Gastroesophageal sphincter (tissue), 4 donors: ENCODE measurements around the gene ZNF480. TPM values are rescaled to one million over a fixed set of nuclear protein-coding genes. Genes with fewer than 3 reads are reported as not detected.
A peak's percentile ranks its signal among the peaks of the same experiment; 100 is the strongest.
"Not testable (repeated sequence)": the region's sequence is repeated elsewhere in the genome, so short reads cannot be mapped to it uniquely, and the experiment has no call there.

Experiments
- ATAC-seq: fragments of 150-250 bp; one replicate; pipeline ENCODE4 v1.9.1; 2016; ENCODE audit warnings: mild to moderate bottlenecking, moderate library complexity
- H3K27ac ChIP-seq, 4 donors: fragments of 200-600 bp; sonication (generic) in 3 of 4; 1 replicate in 3 of 4; 2 replicates in 1 of 4; pipeline ENCODE4 v1.5.1; 2016 to 2019
- H3K27me3 ChIP-seq: fragments of 200-600 bp; sonication (generic); one replicate; pipeline ENCODE4 v1.5.1; 2019
- H3K36me3 ChIP-seq, 2 donors: fragments of 200-600 bp; sonication (generic); one replicate each; pipeline ENCODE4 v1.5.1; 2019; ENCODE audit warnings: control low read depth in 1 of 2
- H3K4me1 ChIP-seq, 3 donors: fragments of 200-600 bp; sonication (generic); 1 replicate in 2 of 3; 2 replicates in 1 of 3; pipeline ENCODE4 v1.5.1; 2016 to 2019; ENCODE audit warnings: control low read depth in 2 of 3
- H3K4me3 ChIP-seq, 2 donors: fragments of 200-600 bp; sonication (generic); one replicate each; pipeline ENCODE4 v1.5.1; 2019; ENCODE audit warnings: mild to moderate bottlenecking in 1 of 2, moderate library complexity in 1 of 2
- H3K9me3 ChIP-seq, 3 donors: fragments of 200-600 bp; sonication (generic); one replicate each; pipeline ENCODE4 v1.5.1; 2017 to 2019; ENCODE audit warnings: control low read depth in 2 of 3
- EP300 ChIP-seq: sonication (generic); formaldehyde crosslinking; IDR thresholded peaks from one replicate; pipeline ENCODE4 v1.6.1; 2017; ENCODE audit warnings: antibody characterized with exemption, mild to moderate bottlenecking
- POLR2A ChIP-seq, 2 donors: fragments of 450-650 bp; IDR thresholded peaks; one replicate each; pipeline ENCODE4 v1.6.1; 2017; ENCODE audit warnings: antibody characterized with exemption in 2 of 2, mild to moderate bottlenecking in 2 of 2, moderate library complexity in 1 of 2
- POLR2AphosphoS5 ChIP-seq: sonication (generic); formaldehyde crosslinking; IDR thresholded peaks from one replicate; pipeline ENCODE4 v1.6.1; 2017; ENCODE audit warnings: antibody characterized with exemption
- WGBS, 2 donors: methylation state at CpG; one replicate each; pipeline ENCODE4 v1.1.5; 2018; ENCODE audit warnings: low coverage in 1 of 2; 5-methylcytosine and 5-hydroxymethylcytosine counted together
- total RNA-seq, 4 donors: library from RNA; depleted of rRNA; stranded (reverse); fragments of >200 nt; gene quantifications; one replicate each; pipeline ENCODE4 v1.1.0, GENCODE V29; 2016
- TF ChIP-seq, protein P1 (sequence below), 4 experiments: fragments of 200-600 bp in 2 of 4; fragments of 450-650 bp in 2 of 4; sonication (generic) in 1 of 4; IDR thresholded peaks; one replicate each; pipeline ENCODE4 v1.5.1; 2017 to 2019; ENCODE audit warnings: antibody characterized with exemption in 4 of 4, mild to moderate bottlenecking in 2 of 4, moderate library complexity in 2 of 4

Gene ZNF480
- total RNA-seq, 4 donors from 2014 or later = 7.2 to 13.9 (median 9.3) TPM

- peaks cover 0 to 36% (median 0%) of the 10 kb centered on the region in 3 donors for H3K9me3 ChIP-seq
- TF ChIP-seq EP300 (no peak), POLR2AphosphoS5 (no peak), POLR2A (IDR thresholded peaks at IDR 0.05) (no peak)
- TF ChIP-seq, protein P1, sequence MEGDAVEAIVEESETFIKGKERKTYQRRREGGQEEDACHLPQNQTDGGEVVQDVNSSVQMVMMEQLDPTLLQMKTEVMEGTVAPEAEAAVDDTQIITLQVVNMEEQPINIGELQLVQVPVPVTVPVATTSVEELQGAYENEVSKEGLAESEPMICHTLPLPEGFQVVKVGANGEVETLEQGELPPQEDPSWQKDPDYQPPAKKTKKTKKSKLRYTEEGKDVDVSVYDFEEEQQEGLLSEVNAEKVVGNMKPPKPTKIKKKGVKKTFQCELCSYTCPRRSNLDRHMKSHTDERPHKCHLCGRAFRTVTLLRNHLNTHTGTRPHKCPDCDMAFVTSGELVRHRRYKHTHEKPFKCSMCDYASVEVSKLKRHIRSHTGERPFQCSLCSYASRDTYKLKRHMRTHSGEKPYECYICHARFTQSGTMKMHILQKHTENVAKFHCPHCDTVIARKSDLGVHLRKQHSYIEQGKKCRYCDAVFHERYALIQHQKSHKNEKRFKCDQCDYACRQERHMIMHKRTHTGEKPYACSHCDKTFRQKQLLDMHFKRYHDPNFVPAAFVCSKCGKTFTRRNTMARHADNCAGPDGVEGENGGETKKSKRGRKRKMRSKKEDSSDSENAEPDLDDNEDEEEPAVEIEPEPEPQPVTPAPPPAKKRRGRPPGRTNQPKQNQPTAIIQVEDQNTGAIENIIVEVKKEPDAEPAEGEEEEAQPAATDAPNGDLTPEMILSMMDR (IDR thresholded peaks at IDR 0.05) = no peak
These were observed 39.9 kb downstream of the ZNF480 start for GRCh38 chr19:52336791-52337381.

DNA sequence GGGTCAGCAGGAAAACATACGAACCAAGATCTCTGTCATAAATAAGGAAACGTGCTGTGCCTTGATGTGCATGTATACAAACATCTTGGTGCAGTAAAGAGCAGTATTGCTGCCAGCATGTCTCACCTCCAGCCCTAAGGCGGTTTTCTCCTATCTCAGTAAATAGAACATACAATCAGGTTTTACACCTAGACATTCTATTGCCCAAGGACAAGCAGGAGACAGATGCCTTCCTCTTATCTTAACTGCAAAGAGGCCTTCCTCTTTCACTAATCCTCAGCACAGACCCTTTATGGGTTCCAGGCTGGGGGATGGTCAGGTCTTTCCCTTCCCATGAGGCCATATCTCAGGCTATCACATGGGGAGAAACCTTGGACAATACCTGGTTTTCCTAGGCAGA is 42.1 kb downstream of the ZNF480 start:
- Histone ChIP-seq H3K4me1 (peaks cover 0 to 20% (median 5%) of the 10 kb centered on the region in 3 donors), H3K9me3 (peaks cover 0 to 16% (median 0%) of the 10 kb centered on the region in 3 donors)
- H3K27me3 ChIP-seq, H3K36me3 ChIP-seq, ATAC-seq, H3K4me3 ChIP-seq, H3K27ac ChIP-seq: not testable (repeated sequence)
- 72% methylated on average over 3 of the region's 3 CpGs; no CpG with 5 or more reads in 1 of the 2 donors for WGBS, 2 donors

More at GRCh38 chr19:52336791-52337381, 39.9 kb downstream of the ZNF480 start:
- Histone ChIP-seq H3K4me1 (peaks cover 0 to 15% (median 5%) of the 10 kb centered on the region in 3 donors), H3K36me3 (peaks cover 0 to 6% of the 10 kb centered on the region in 2 donors), H3K4me3 (peak overlapping the region; percentile 59 to 74), H3K27me3 (no peaks in the 10 kb centered on the region), H3K27ac (peak overlapping the region; percentile 30 to 87 (median 82))
- ATAC-seq = no peak
- WGBS, 2 donors = 0 to 2% methylated on average over 4 to 8 of the region's 9 CpGs

GRCh38 chr19:52343548-52343947 is 46.6 kb downstream of the ZNF480 start:
- Histone ChIP-seq H3K27ac (no peak overlapping the region), H3K4me3 (no peak overlapping the region), H3K36me3 (peaks cover 0 to 17% of the 10 kb centered on the region in 2 donors), H3K9me3 (no peaks in the 10 kb centered on the region), H3K27me3 (no peaks in the 10 kb centered on the region), H3K4me1 (peaks cover 0 to 6% (median 0%) of the 10 kb centered on the region in 3 donors)
- ATAC-seq = no peak
- no peak for TF ChIP-seq POLR2AphosphoS5
- TF ChIP-seq, protein P1 (IDR thresholded peaks at IDR 0.05) = peak in 3 of 4 experiments; percentile 26 to 52 (median 46)
- WGBS, 2 donors = 13 to 37% methylated on average over 3 to 5 of the region's 8 CpGs

GRCh38 chr19:52345162-52345561 is 48.2 kb downstream of the ZNF480 start:
- TF ChIP-seq, protein P1 (IDR thresholded peaks at IDR 0.05) = no peak
- no peak for TF ChIP-seq POLR2A (IDR thresholded peaks at IDR 0.05)
- TF ChIP-seq EP300 = no peak
- TF ChIP-seq POLR2AphosphoS5 = no peak
- ATAC-seq = no peak
- peaks cover 0 to 6% (median 0%) of the 10 kb centered on the region in 3 donors for H3K4me1 ChIP-seq

GRCh38 chr19:52351512-52351911 is 54.5 kb downstream of the ZNF480 start:
- WGBS, 2 donors = 66% methylated on average over 7 of the region's 9 CpGs; no CpG with 5 or more reads in 1 of the 2 donors
- TF ChIP-seq POLR2A (IDR thresholded peaks at IDR 0.05) (no peak), EP300 (no peak), POLR2AphosphoS5 (no peak)
- TF ChIP-seq, protein P1 (IDR thresholded peaks at IDR 0.05) = no peak
- Histone ChIP-seq H3K27me3 (no peaks in the 10 kb centered on the region), H3K36me3 (peaks cover 0 to 92% of the 10 kb centered on the region in 2 donors), H3K27ac (no peak overlapping the region), H3K4me3 (no peak overlapping the region), H3K9me3 (no peaks in the 10 kb centered on the region), H3K4me1 (no peaks in the 10 kb centered on the region)
- no peak for ATAC-seq

More at GRCh38 chr19:52345162-52345561, 48.2 kb downstream of the ZNF480 start:
- H3K36me3 ChIP-seq = peaks cover 0 to 28% of the 10 kb centered on the region in 2 donors
- 82 to 93% methylated on average over 4 of the region's 6 CpGs for WGBS, 2 donors
- H3K27me3 ChIP-seq = no peaks in the 10 kb centered on the region
- H3K27ac ChIP-seq = no peak overlapping the region
- no peaks in the 10 kb centered on the region for H3K9me3 ChIP-seq
- H3K4me3 ChIP-seq = no peak overlapping the region
